Type B pancreatic cell (in vitro differentiated cells): ENCODE data around the gene ECI2. TPM values are rescaled to one million over a fixed set of nuclear protein-coding genes. Genes with fewer than 3 reads are reported as not detected.
"Not testable (repeated sequence)": the region's sequence is repeated elsewhere in the genome, so short reads cannot be mapped to it uniquely, and the experiment has no call there.

Source experiments
- DNase-seq: peaks from one replicate; pipeline ENCODE4 v3.0.0; 2021; ENCODE audit warnings: mixed read lengths; ENCODE audit not compliant: unreplicated experiment; ENCODE audit errors: extremely low spot score
- H3K27ac Mint-ChIP-seq: 2 replicates; pipeline ENCODE4 v1.8.0; 2021; ENCODE audit warnings: mild to moderate bottlenecking, mixed read lengths
- H3K27me3 Mint-ChIP-seq: 2 replicates; pipeline ENCODE4 v1.8.0; 2021; ENCODE audit warnings: mixed read lengths
- H3K36me3 Mint-ChIP-seq: 2 replicates; pipeline ENCODE4 v1.8.0; 2021; ENCODE audit warnings: mixed read lengths
- H3K4me1 Mint-ChIP-seq: one replicate; pipeline ENCODE4 v1.8.0; 2021; ENCODE audit warnings: mixed read lengths; ENCODE audit not compliant: unreplicated experiment
- H3K4me3 Mint-ChIP-seq: 2 replicates; pipeline ENCODE4 v1.8.0; 2021; ENCODE audit warnings: mild to moderate bottlenecking, mixed read lengths
- H3K9me3 Mint-ChIP-seq: 2 replicates; pipeline ENCODE4 v1.8.0; 2021; ENCODE audit warnings: mixed read lengths
- CTCF ChIP-seq: fragments of 200-600 bp; sonication (generic); conservative IDR thresholded peaks from 2 replicates; pipeline ENCODE4 v1.5.0; 2021; ENCODE audit warnings: antibody characterized with exemption, mild to moderate bottlenecking
- total RNA-seq: library from RNA; stranded (reverse); gene quantifications from 2 replicates; pipeline ENCODE4 v1.2.1, GENCODE V29; 2021; ENCODE audit warnings: low replicate concordance

The ECI2 gene
- total RNA-seq, 1 donor from 2014 or later: 62.9 TPM

- Mint-ChIP-seq H3K27ac (no peak overlapping the region), H3K9me3 (no peaks in the 10 kb centered on the region), H3K4me3 (no peak overlapping the region), H3K36me3 (no peaks in the 10 kb centered on the region), H3K4me1 (peaks cover 4% of the 10 kb centered on the region), H3K27me3 (peaks cover 3% of the 10 kb centered on the region)
- DNase-seq: no peak
- TF ChIP-seq CTCF: no peak
Measured at GRCh38 chr6:4101298-4101697, 34.1 kb downstream of the ECI2 start.

GRCh38 chr6:4100655-4101054 is 34.7 kb downstream of the ECI2 start:
- TF ChIP-seq CTCF: no peak
- Mint-ChIP-seq H3K27ac (no peak overlapping the region), H3K9me3 (no peaks in the 10 kb centered on the region)

GRCh38 chr6:4093288-4093687 is 42.1 kb downstream of the ECI2 start:
- Mint-ChIP-seq H3K36me3 (no peaks in the 10 kb centered on the region), H3K9me3 (no peaks in the 10 kb centered on the region), H3K27ac (no peak overlapping the region), H3K27me3 (no peaks in the 10 kb centered on the region), H3K4me3 (no peak overlapping the region), H3K4me1 (no peaks in the 10 kb centered on the region)
- no peak for DNase-seq
- no peak for TF ChIP-seq CTCF

More at GRCh38 chr6:4100655-4101054, 34.7 kb downstream of the ECI2 start:
- H3K4me3 Mint-ChIP-seq: no peak overlapping the region
- H3K36me3 Mint-ChIP-seq: no peaks in the 10 kb centered on the region
- H3K4me1 Mint-ChIP-seq: no peaks in the 10 kb centered on the region
- H3K27me3 Mint-ChIP-seq: peaks cover 3% of the 10 kb centered on the region
- no peak for DNase-seq

- H3K4me3 Mint-ChIP-seq: no peak overlapping the region
Measured at GRCh38 chr6:4091941-4092340, 43.4 kb downstream of the ECI2 start.

GRCh38 chr6:4090043-4090442 is 45.3 kb downstream of the ECI2 start:
- not testable (repeated sequence) for H3K27ac Mint-ChIP-seq, H3K4me1 Mint-ChIP-seq, DNase-seq, H3K27me3 Mint-ChIP-seq, H3K4me3 Mint-ChIP-seq, H3K9me3 Mint-ChIP-seq, H3K36me3 Mint-ChIP-seq

More at GRCh38 chr6:4091941-4092340, 43.4 kb downstream of the ECI2 start:
- Mint-ChIP-seq H3K9me3 (no peaks in the 10 kb centered on the region), H3K27ac (no peak overlapping the region), H3K27me3 (no peaks in the 10 kb centered on the region), H3K36me3 (no peaks in the 10 kb centered on the region), H3K4me1 (no peaks in the 10 kb centered on the region)
- no peak for TF ChIP-seq CTCF
- DNase-seq: no peak

- Mint-ChIP-seq H3K27me3 (no peaks in the 10 kb centered on the region), H3K36me3 (no peaks in the 10 kb centered on the region), H3K9me3 (no peaks in the 10 kb centered on the region), H3K4me3 (no peak overlapping the region), H3K4me1 (peaks cover 6% of the 10 kb centered on the region), H3K27ac (no peak overlapping the region)
- no peak for TF ChIP-seq CTCF
- DNase-seq: no peak
Measured at GRCh38 chr6:4088704-4089103, 46.7 kb downstream of the ECI2 start.
